ENCODE results near the gene NOD2.

DNA sequence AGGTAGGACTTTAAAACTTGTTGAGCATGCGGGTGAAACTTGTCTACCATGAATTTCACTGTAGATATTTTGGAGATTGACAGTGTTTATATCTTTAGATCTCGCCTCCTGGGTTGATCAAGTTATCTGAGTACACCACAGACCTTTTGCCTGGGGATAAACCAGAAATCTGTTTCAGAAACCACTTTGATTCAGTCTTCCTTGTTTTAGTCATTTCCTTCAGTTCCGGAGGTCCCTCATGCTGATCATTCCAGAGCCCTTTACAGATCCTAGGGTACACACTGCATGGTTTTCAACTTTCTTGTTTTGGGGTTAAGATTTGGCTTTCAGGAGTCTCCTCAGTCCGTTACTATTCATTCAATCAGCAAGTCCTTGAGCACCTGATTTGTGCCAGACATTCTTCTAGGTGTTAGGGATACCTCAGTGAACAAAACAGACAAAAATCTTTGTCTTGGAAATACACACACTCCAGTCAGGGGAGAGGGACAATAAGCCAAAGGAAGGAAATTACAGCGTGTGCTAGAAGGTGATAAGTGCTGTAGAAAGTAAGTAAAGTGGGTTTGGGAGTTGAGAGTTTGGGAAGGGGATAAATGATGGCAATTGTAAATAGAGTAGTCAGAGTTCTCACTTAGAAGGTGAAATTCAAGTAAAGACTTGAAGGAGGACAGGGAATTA lies 12.2 kb downstream of the NOD2 start:
- no peak for TF ChIP-seq CTCF (IDR thresholded peaks at IDR 0.05; ENCODE audit: insufficient read depth, low read depth, low read length)
- TF ChIP-seq EZH2 (IDR thresholded peaks at IDR 0.05; ENCODE audit: insufficient read depth, low read length) = no peak

Measured in astrocyte (in vitro differentiated cells and primary cell).